ENCODE results near the gene STPG2.

Gene STPG2

GRCh38 chr4:97984545-97985131 is 158.6 kb downstream of the STPG2 start:
- no peak overlapping the region for H3K4me3 ChIP-seq (ENCODE audit: low read length)
- H3K9me3 ChIP-seq (replicated peaks; ENCODE audit: insufficient read depth, low read length): no peaks in the 10 kb centered on the region
- H3K9ac ChIP-seq (ENCODE audit: low read length): no peak overlapping the region
- H3F3A ChIP-seq (ENCODE audit: insufficient read depth, low read length): no peaks in the 10 kb centered on the region
- H3K4me1 ChIP-seq (ENCODE audit: low read length): no peaks in the 10 kb centered on the region
- H3K9me2 ChIP-seq (replicated peaks; ENCODE audit: insufficient read depth, low read length): no peaks in the 10 kb centered on the region
- no peak overlapping the region for H2AFZ ChIP-seq (ENCODE audit: low read length)
- H3K27ac ChIP-seq (ENCODE audit: low read length): no peak overlapping the region
- no peaks in the 10 kb centered on the region for H3K27me3 ChIP-seq (replicated peaks; ENCODE audit: insufficient read depth, low read length)
- no peak for TF ChIP-seq EZH2phosphoT487 (IDR thresholded peaks at IDR 0.05; ENCODE audit: low read length)
- peak; percentile 20 for TF ChIP-seq CTCF (IDR thresholded peaks at IDR 0.05; ENCODE audit: low read length)
- no peaks in the 10 kb centered on the region for H3K79me2 ChIP-seq (ENCODE audit: low read length)
- no peaks in the 10 kb centered on the region for H3K36me3 ChIP-seq (replicated peaks; ENCODE audit: insufficient read depth, low read length)
- H3K4me2 ChIP-seq (ENCODE audit: low read depth, low read length): no peak overlapping the region
- no peaks in the 10 kb centered on the region for H4K20me1 ChIP-seq (ENCODE audit: insufficient read depth, low read length)
- DNase-seq: peak; percentile 8

GRCh38 chr4:97978791-97979488 is 164.3 kb downstream of the STPG2 start:
- no peak overlapping the region for H3K9ac ChIP-seq (ENCODE audit: low read length)
- no peaks in the 10 kb centered on the region for H4K20me1 ChIP-seq (ENCODE audit: insufficient read depth, low read length)
- TF ChIP-seq CTCF (IDR thresholded peaks at IDR 0.05; ENCODE audit: low read length): no peak
- TF ChIP-seq EZH2phosphoT487 (IDR thresholded peaks at IDR 0.05; ENCODE audit: low read length): no peak
- no peak for TF ChIP-seq EZH2 (optimal IDR thresholded peaks at IDR 0.05; ENCODE audit: low read depth, low read length)
- no peak overlapping the region for H3K27ac ChIP-seq (ENCODE audit: low read length)
- no peak overlapping the region for H2AFZ ChIP-seq (ENCODE audit: low read length)
- no peaks in the 10 kb centered on the region for H3F3A ChIP-seq (ENCODE audit: insufficient read depth, low read length)
- no peaks in the 10 kb centered on the region for H3K9me3 ChIP-seq (replicated peaks; ENCODE audit: insufficient read depth, low read length)
- no peaks in the 10 kb centered on the region for H3K27me3 ChIP-seq (replicated peaks; ENCODE audit: insufficient read depth, low read length)
- H3K4me3 ChIP-seq (ENCODE audit: low read length): no peak overlapping the region
- H3K36me3 ChIP-seq (replicated peaks; ENCODE audit: insufficient read depth, low read length): no peaks in the 10 kb centered on the region
- H3K9me2 ChIP-seq (replicated peaks; ENCODE audit: insufficient read depth, low read length): no peaks in the 10 kb centered on the region
- no peak overlapping the region for H3K4me2 ChIP-seq (ENCODE audit: low read depth, low read length)
- DNase-seq: no peak
- no peaks in the 10 kb centered on the region for H3K79me2 ChIP-seq (ENCODE audit: low read length)
- H3K4me1 ChIP-seq (ENCODE audit: low read length): no peaks in the 10 kb centered on the region

GRCh38 chr4:97953171-97953941 is 189.9 kb downstream of the STPG2 start:
- no peaks in the 10 kb centered on the region for H3K9me2 ChIP-seq (replicated peaks; ENCODE audit: insufficient read depth, low read length)
- H3K9me3 ChIP-seq (replicated peaks; ENCODE audit: insufficient read depth, low read length): no peaks in the 10 kb centered on the region
- peaks cover 22% of the 10 kb centered on the region for H3K4me1 ChIP-seq (ENCODE audit: low read length)
- H3K79me2 ChIP-seq (ENCODE audit: low read length): no peaks in the 10 kb centered on the region
- H3K4me3 ChIP-seq (ENCODE audit: low read length): no peak overlapping the region; the same call in 1 of the 2 replicates
- peaks cover 20% of the 10 kb centered on the region for H3F3A ChIP-seq (ENCODE audit: insufficient read depth, low read length)
- H3K9ac ChIP-seq (ENCODE audit: low read length): peak overlapping the region; percentile 4; the same call in 1 of the 2 replicates
- peak overlapping the region; percentile 45 for H3K4me2 ChIP-seq (ENCODE audit: low read depth, low read length)
- H3K27me3 ChIP-seq (replicated peaks; ENCODE audit: insufficient read depth, low read length): no peaks in the 10 kb centered on the region
- no peaks in the 10 kb centered on the region for H3K36me3 ChIP-seq (replicated peaks; ENCODE audit: insufficient read depth, low read length)
- H2AFZ ChIP-seq (ENCODE audit: low read length): no peak overlapping the region; the same call in 1 of the 2 replicates
- H4K20me1 ChIP-seq (ENCODE audit: insufficient read depth, low read length): no peaks in the 10 kb centered on the region
- TF ChIP-seq CTCF (IDR thresholded peaks at IDR 0.05; ENCODE audit: low read length) (no peak; the same call in 1 of the 2 replicates), EZH2phosphoT487 (IDR thresholded peaks at IDR 0.05; ENCODE audit: low read length) (no peak), EZH2 (optimal IDR thresholded peaks at IDR 0.05; ENCODE audit: low read depth, low read length) (no peak)
- peak overlapping the region; percentile 61 for H3K27ac ChIP-seq (ENCODE audit: low read length)
- peak; percentile 93 for DNase-seq
